ENCODE measurements around the gene NLRP4. TPM values are rescaled to one million over a fixed set of nuclear protein-coding genes. Genes with fewer than 3 reads are reported as not detected.
A peak's percentile ranks its signal among the peaks of the same experiment; 100 is the strongest.

The NLRP4 gene, protein sequence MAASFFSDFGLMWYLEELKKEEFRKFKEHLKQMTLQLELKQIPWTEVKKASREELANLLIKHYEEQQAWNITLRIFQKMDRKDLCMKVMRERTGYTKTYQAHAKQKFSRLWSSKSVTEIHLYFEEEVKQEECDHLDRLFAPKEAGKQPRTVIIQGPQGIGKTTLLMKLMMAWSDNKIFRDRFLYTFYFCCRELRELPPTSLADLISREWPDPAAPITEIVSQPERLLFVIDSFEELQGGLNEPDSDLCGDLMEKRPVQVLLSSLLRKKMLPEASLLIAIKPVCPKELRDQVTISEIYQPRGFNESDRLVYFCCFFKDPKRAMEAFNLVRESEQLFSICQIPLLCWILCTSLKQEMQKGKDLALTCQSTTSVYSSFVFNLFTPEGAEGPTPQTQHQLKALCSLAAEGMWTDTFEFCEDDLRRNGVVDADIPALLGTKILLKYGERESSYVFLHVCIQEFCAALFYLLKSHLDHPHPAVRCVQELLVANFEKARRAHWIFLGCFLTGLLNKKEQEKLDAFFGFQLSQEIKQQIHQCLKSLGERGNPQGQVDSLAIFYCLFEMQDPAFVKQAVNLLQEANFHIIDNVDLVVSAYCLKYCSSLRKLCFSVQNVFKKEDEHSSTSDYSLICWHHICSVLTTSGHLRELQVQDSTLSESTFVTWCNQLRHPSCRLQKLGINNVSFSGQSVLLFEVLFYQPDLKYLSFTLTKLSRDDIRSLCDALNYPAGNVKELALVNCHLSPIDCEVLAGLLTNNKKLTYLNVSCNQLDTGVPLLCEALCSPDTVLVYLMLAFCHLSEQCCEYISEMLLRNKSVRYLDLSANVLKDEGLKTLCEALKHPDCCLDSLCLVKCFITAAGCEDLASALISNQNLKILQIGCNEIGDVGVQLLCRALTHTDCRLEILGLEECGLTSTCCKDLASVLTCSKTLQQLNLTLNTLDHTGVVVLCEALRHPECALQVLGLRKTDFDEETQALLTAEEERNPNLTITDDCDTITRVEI
- polyA plus RNA-seq (ENCODE audit: low read depth in 6 of 6): 1 to 10 TPM in 1 of 6 donors, under 1 TPM in 4, not detected in 1; 0.41 to 1.2 (median 0.76) TPM

- H3K9me3 Mint-ChIP-seq: peaks cover 0 to 15% (median 2%) of the 10 kb centered on the region in 7 donors
- no peak within 1 kb of the TSS for H3K27ac Mint-ChIP-seq
- H3K4me1 Mint-ChIP-seq: no peaks in the 10 kb centered on the region
- H3K36me3 Mint-ChIP-seq: no peaks in the 10 kb centered on the region
- DNase-seq (no peak), ATAC-seq (ENCODE audit: low read depth in 2 of 2) (no peak)
- peak within 1 kb of the TSS in 2 of 8 donors; percentile 6 to 35 for H3K4me3 Mint-ChIP-seq
- H3K27me3 Mint-ChIP-seq: no peaks in the 10 kb centered on the region
These were observed at the start of gene NLRP4 for GRCh38 chr19:55836340-55836739. Gene NLRP4, plus strand, starts transcription at chr19:55836540. Its CDS starts 15,541 bp downstream, at chr19:55852081.

- Mint-ChIP-seq H3K9me3 (peaks cover 0 to 4% (median 0%) of the 10 kb centered on the region in 7 donors), H3K4me3 (no peak overlapping the region), H3K36me3 (peaks cover 6 to 11% of the 10 kb centered on the region in 2 donors), H3K27ac (no peak overlapping the region), H3K27me3 (peaks cover 9 to 12% (median 10%) of the 10 kb centered on the region in 3 donors), H3K4me1 (no peaks in the 10 kb centered on the region)
- ATAC-seq (ENCODE audit: low read depth in 2 of 2) (no peak), DNase-seq (no peak)
These were observed 41.3 kb upstream of the NLRP4 start for GRCh38 chr19:55795021-55795420.

DNA sequence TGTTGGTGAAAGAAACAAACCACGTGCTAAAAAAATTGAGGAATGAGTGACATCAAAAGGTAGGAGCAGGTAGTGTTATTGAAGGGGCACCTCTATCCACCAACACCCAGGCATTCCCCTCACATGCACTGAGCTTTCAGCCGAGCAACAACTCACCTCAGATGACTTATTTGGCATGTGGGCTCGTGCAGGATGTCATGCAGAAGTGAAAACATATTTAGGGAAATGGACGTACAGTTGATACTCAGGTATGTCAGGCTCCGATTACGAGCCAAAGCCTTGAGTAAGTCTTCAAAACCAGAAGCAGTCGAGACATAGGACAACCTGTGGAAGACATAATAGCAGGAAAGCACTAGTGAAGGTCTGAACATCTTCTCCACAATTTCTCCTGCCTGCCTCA is 34.9 kb upstream of the NLRP4 start:
- peaks cover 0 to 12% (median 5%) of the 10 kb centered on the region in 7 donors for H3K9me3 Mint-ChIP-seq
- H3K36me3 Mint-ChIP-seq: peaks cover 6 to 11% of the 10 kb centered on the region in 2 donors
- H3K4me1 Mint-ChIP-seq: peaks cover 0 to 4% (median 4%) of the 10 kb centered on the region in 3 donors
- H3K27ac Mint-ChIP-seq: no peak overlapping the region
- H3K27me3 Mint-ChIP-seq: peaks cover 14 to 24% (median 17%) of the 10 kb centered on the region in 3 donors
- peak in 1 of 2 donors; percentile 27 for ATAC-seq (ENCODE audit: low read depth in 2 of 2)
- no peak overlapping the region for H3K4me3 Mint-ChIP-seq
- no peak for DNase-seq

GRCh38 chr19:55802281-55802680 is 34.1 kb upstream of the NLRP4 start:
- no peak for ATAC-seq (ENCODE audit: low read depth in 2 of 2)

DNA sequence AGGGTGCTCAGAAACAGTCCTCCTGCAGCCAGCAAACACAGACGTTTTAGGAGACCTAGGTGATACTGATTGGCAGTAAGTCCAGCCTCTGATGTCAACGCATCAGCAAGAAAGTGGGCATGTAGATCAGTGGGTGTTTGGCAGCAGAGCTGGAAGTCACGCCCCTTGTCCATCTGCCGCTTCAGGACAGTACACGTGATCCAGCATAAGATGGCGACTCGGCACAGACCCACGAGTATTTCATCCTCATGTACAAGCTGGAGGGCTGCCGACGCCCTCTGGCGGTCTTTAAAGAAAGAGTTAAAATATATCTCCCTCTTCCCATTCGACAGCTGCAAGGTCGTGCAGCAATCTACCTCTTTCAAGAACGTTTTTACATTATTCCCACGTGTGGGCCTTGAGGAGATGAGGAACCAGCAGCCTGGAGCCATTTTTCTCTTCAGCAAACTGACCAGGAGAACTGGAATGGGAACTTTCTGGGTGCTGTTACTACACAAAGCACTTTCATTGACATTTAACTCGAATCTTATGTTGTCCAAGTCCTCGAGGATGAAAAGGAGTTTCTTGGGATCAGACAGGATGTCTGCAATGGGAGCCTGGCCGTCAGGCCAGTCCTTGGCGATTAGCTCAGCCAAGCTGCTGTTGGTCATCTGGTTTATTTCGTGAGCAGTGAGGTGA is 26.8 kb upstream of the NLRP4 start:
- ATAC-seq (ENCODE audit: low read depth in 2 of 2) (peak; percentile 89 to 92), DNase-seq (peak; percentile 41)
- H3K27ac Mint-ChIP-seq: peak overlapping the region in 1 of 6 donors; percentile 80
- H3K9me3 Mint-ChIP-seq: peaks cover 0 to 13% (median 0%) of the 10 kb centered on the region in 7 donors
- peak overlapping the region in 6 of 8 donors; percentile 10 to 84 (median 61) for H3K4me3 Mint-ChIP-seq
- H3K36me3 Mint-ChIP-seq: no peaks in the 10 kb centered on the region
- peaks cover 8 to 37% (median 27%) of the 10 kb centered on the region in 3 donors for H3K27me3 Mint-ChIP-seq
- H3K4me1 Mint-ChIP-seq: peaks cover 0 to 9% (median 5%) of the 10 kb centered on the region in 3 donors

More at GRCh38 chr19:55802281-55802680, 34.1 kb upstream of the NLRP4 start:
- Mint-ChIP-seq H3K9me3 (peaks cover 0 to 12% (median 6%) of the 10 kb centered on the region in 7 donors), H3K4me1 (peaks cover 0 to 4% (median 4%) of the 10 kb centered on the region in 3 donors), H3K36me3 (peaks cover 5 to 9% of the 10 kb centered on the region in 2 donors), H3K27ac (peak overlapping the region in 1 of 6 donors; percentile 28), H3K27me3 (peaks cover 14 to 31% (median 24%) of the 10 kb centered on the region in 3 donors), H3K4me3 (no peak overlapping the region)
- no peak for DNase-seq

DNA sequence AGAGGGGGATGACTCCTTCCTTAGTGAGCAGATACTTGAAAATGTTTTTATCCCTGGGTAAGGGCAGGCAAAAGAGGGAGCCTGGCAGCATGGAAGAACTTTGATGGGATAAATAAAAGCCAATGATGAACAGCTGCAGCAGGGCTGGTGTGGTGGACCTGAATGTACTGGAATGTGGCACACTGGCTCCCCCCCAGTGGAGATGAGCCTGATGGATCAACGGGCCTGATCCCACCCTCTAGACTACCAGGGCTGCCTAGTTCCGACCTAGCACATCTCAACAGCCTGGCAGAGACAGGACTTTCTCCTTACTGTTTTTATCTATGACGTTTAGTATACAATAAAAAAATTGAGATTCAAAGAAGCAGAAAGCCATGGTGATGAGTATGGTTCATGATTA is 25.0 kb upstream of the NLRP4 start:
- no peak for ATAC-seq (ENCODE audit: low read depth in 2 of 2)

GRCh38 chr19:55812449-55812848 is 23.9 kb upstream of the NLRP4 start:
- H3K36me3 Mint-ChIP-seq: no peaks in the 10 kb centered on the region
- DNase-seq (no peak), ATAC-seq (ENCODE audit: low read depth in 2 of 2) (no peak)
- H3K27ac Mint-ChIP-seq: no peak overlapping the region
- H3K9me3 Mint-ChIP-seq: peaks cover 0 to 10% (median 0%) of the 10 kb centered on the region in 7 donors
- H3K4me3 Mint-ChIP-seq: no peak overlapping the region
- H3K4me1 Mint-ChIP-seq: peaks cover 0 to 9% (median 5%) of the 10 kb centered on the region in 3 donors
- H3K27me3 Mint-ChIP-seq: peaks cover 8 to 37% (median 12%) of the 10 kb centered on the region in 3 donors

More for the DNA sequence above, 25.0 kb upstream of the NLRP4 start:
- Mint-ChIP-seq H3K4me3 (no peak overlapping the region), H3K27me3 (peaks cover 8 to 41% (median 21%) of the 10 kb centered on the region in 3 donors), H3K9me3 (peaks cover 0 to 13% (median 0%) of the 10 kb centered on the region in 7 donors), H3K36me3 (no peaks in the 10 kb centered on the region), H3K4me1 (peaks cover 0 to 9% (median 5%) of the 10 kb centered on the region in 3 donors), H3K27ac (no peak overlapping the region)
- no peak for DNase-seq

GRCh38 chr19:55813906-55814305 is 22.4 kb upstream of the NLRP4 start:
- Mint-ChIP-seq H3K4me3 (no peak overlapping the region), H3K27me3 (peaks cover 8 to 46% (median 20%) of the 10 kb centered on the region in 3 donors), H3K27ac (no peak overlapping the region), H3K36me3 (no peaks in the 10 kb centered on the region), H3K4me1 (peaks cover 0 to 9% (median 5%) of the 10 kb centered on the region in 3 donors), H3K9me3 (peaks cover 0 to 6% (median 0%) of the 10 kb centered on the region in 7 donors)
- DNase-seq (no peak), ATAC-seq (ENCODE audit: low read depth in 2 of 2) (no peak)

GRCh38 chr19:55820037-55820436 is 16.3 kb upstream of the NLRP4 start:
- Mint-ChIP-seq H3K9me3 (peaks cover 0 to 3% (median 0%) of the 10 kb centered on the region in 7 donors), H3K27ac (peak overlapping the region in 1 of 6 donors; percentile 49), H3K36me3 (no peaks in the 10 kb centered on the region), H3K4me1 (peaks cover 0 to 12% (median 7%) of the 10 kb centered on the region in 3 donors), H3K4me3 (peak overlapping the region in 1 of 8 donors; percentile 29), H3K27me3 (peaks cover 10 to 26% (median 20%) of the 10 kb centered on the region in 3 donors)
- ATAC-seq (ENCODE audit: low read depth in 2 of 2) (no peak), DNase-seq (no peak)

GRCh38 chr19:55830656-55831055 is 5.7 kb upstream of the NLRP4 start:
- H3K27me3 Mint-ChIP-seq: peaks cover 0 to 5% (median 0%) of the 10 kb centered on the region in 3 donors
- no peak overlapping the region for H3K4me3 Mint-ChIP-seq

GRCh38 chr19:55831846-55832245 is 4.5 kb upstream of the NLRP4 start, which contains the start of gene NLRP11:
Gene NLRP11, minus strand, starts transcription at chr19:55831999. Its CDS starts 13,825 bp downstream, at chr19:55818174.
- Mint-ChIP-seq H3K9me3 (peaks cover 0 to 14% (median 0%) of the 10 kb centered on the region in 7 donors), H3K36me3 (no peaks in the 10 kb centered on the region), H3K27ac (no peak within 1 kb of the TSS), H3K4me3 (no peak within 1 kb of the TSS), H3K27me3 (peaks cover 0 to 5% (median 0%) of the 10 kb centered on the region in 3 donors), H3K4me1 (no peaks in the 10 kb centered on the region)
- no peak for ATAC-seq (ENCODE audit: low read depth in 2 of 2)
- DNase-seq: no peak

More at GRCh38 chr19:55830656-55831055, 5.7 kb upstream of the NLRP4 start:
- H3K27ac Mint-ChIP-seq: no peak overlapping the region
- H3K36me3 Mint-ChIP-seq: no peaks in the 10 kb centered on the region
- no peaks in the 10 kb centered on the region for H3K4me1 Mint-ChIP-seq
- DNase-seq (no peak), ATAC-seq (ENCODE audit: low read depth in 2 of 2) (no peak)
- H3K9me3 Mint-ChIP-seq: peaks cover 0 to 7% (median 0%) of the 10 kb centered on the region in 7 donors

GRCh38 chr19:55832676-55833075 is 3.7 kb upstream of the NLRP4 start:
- no peaks in the 10 kb centered on the region for H3K36me3 Mint-ChIP-seq
- DNase-seq (no peak), ATAC-seq (ENCODE audit: low read depth in 2 of 2) (no peak)
- H3K27me3 Mint-ChIP-seq: peaks cover 0 to 5% (median 0%) of the 10 kb centered on the region in 3 donors
- no peak overlapping the region for H3K4me3 Mint-ChIP-seq
- peaks cover 0 to 15% (median 0%) of the 10 kb centered on the region in 7 donors for H3K9me3 Mint-ChIP-seq
- no peak overlapping the region for H3K27ac Mint-ChIP-seq
- H3K4me1 Mint-ChIP-seq: no peaks in the 10 kb centered on the region

All from naive B cell (primary cell).